Neural cell (in vitro differentiated cells): ENCODE measurements around the gene PLD6. TPM values are rescaled to one million over a fixed set of nuclear protein-coding genes. Genes with fewer than 3 reads are reported as not detected.

Experiments
- H2AFZ ChIP-seq: fragments of 200-600, 300-800 bp; sonication (generic), shearing (Covaris generic); 2 replicates; pipeline ENCODE4 v1.6.0; 2014; ENCODE audit warnings: low read depth, mild to moderate bottlenecking, antibody characterized with exemption, low read length, moderate library complexity
- H3F3A ChIP-seq: fragments of 200-600 bp; shearing (Covaris generic); 2 replicates; pipeline ENCODE4 v1.6.1; 2016; ENCODE audit warnings: mild to moderate bottlenecking, moderate library complexity, mixed read lengths, antibody characterized with exemption, low read length; ENCODE audit not compliant: insufficient read depth, poor library complexity, severe bottlenecking
- H3K27ac ChIP-seq: fragments of 200-600, 300-800 bp; sonication (generic), shearing (Covaris generic); 2 replicates; pipeline ENCODE4 v1.5.1; 2014; ENCODE audit warnings: mild to moderate bottlenecking, low read length, moderate library complexity
- H3K27me3 ChIP-seq: fragments of 300-800, 200-600 bp; sonication (generic), shearing (Covaris generic); 2 replicates; pipeline ENCODE4 v1.6.0; 2014; ENCODE audit warnings: mild to moderate bottlenecking, low read depth, low read length, moderate library complexity; ENCODE audit not compliant: insufficient read depth
- H3K36me3 ChIP-seq: fragments of 300-800, 200-600 bp; sonication (generic), shearing (Covaris generic); 2 replicates; pipeline ENCODE4 v1.5.1; 2014; ENCODE audit warnings: mild to moderate bottlenecking, antibody characterized with exemption, low read length, moderate library complexity; ENCODE audit not compliant: insufficient read depth
- H3K4me2 ChIP-seq: fragments of 300-800, 200-600 bp; sonication (generic), shearing (Covaris generic); 2 replicates; pipeline ENCODE4 v1.6.0; 2014; ENCODE audit warnings: mild to moderate bottlenecking, low read length
- H3K4me3 ChIP-seq: fragments of 300-800, 200-600 bp; sonication (generic), shearing (Covaris generic); 2 replicates; pipeline ENCODE4 v1.5.1; 2014; ENCODE audit warnings: mild to moderate bottlenecking, low read length, moderate library complexity
- H3K79me2 ChIP-seq: fragments of 200-600 bp; shearing (Covaris generic); replicated peaks from 2 replicates; pipeline ENCODE4 v1.6.0; 2014; ENCODE audit warnings: mild to moderate bottlenecking, low read length, moderate library complexity; ENCODE audit not compliant: insufficient read depth
- H3K9ac ChIP-seq: fragments of 300-800, 200-600 bp; sonication (generic), shearing (Covaris generic); 2 replicates; pipeline ENCODE4 v1.6.1; 2016; ENCODE audit warnings: mild to moderate bottlenecking, low read length, mixed read lengths
- H3K9me2 ChIP-seq: fragments of 200-600 bp; shearing (Covaris generic); 2 replicates; pipeline ENCODE4 v1.6.1; 2016; ENCODE audit warnings: mild to moderate bottlenecking, low read length, mixed read lengths; ENCODE audit not compliant: insufficient read depth
- H3K9me3 ChIP-seq: fragments of 200-600, 300-800 bp; sonication (generic), shearing (Covaris generic); 2 replicates; pipeline ENCODE4 v1.6.1; 2016; ENCODE audit warnings: mild to moderate bottlenecking, mixed run types, low read length, moderate library complexity, mixed read lengths
- H4K20me1 ChIP-seq: fragments of 200-600 bp; shearing (Covaris generic); 2 replicates; pipeline ENCODE4 v1.6.1; 2016; ENCODE audit warnings: mild to moderate bottlenecking, mixed run types; ENCODE audit not compliant: insufficient read depth
- CTCF ChIP-seq: fragments of 450-650 bp; IDR thresholded peaks from 2 replicates; pipeline ENCODE4 v1.5.1; 2014; ENCODE audit warnings: antibody characterized with exemption, mild to moderate bottlenecking, moderate library complexity; ENCODE audit not compliant: poor library complexity, severe bottlenecking
- EP300 ChIP-seq: fragments of 450-650 bp; conservative IDR thresholded peaks from 2 replicates; pipeline ENCODE4 v1.6.1; 2014; ENCODE audit warnings: antibody characterized with exemption, mild to moderate bottlenecking, moderate library complexity; ENCODE audit not compliant: poor library complexity, severe bottlenecking
- EZH2 ChIP-seq: fragments of 200-600, 300-800 bp; shearing (Covaris generic), sonication (generic); IDR thresholded peaks from 2 replicates; pipeline ENCODE4 v1.6.1; 2014; ENCODE audit warnings: antibody characterized with exemption, low read length, borderline replicate concordance, mild to moderate bottlenecking; ENCODE audit not compliant: insufficient read depth, poor library complexity, severe bottlenecking
- MXI1 ChIP-seq: fragments of 450-650 bp; conservative IDR thresholded peaks from 2 replicates; pipeline ENCODE4 v1.6.1; 2014; ENCODE audit warnings: antibody characterized with exemption, mild to moderate bottlenecking; ENCODE audit not compliant: poor library complexity, severe bottlenecking
- POLR2AphosphoS5 ChIP-seq: IDR thresholded peaks from 2 replicates; pipeline ENCODE4 v1.6.1; 2012
- RAD21 ChIP-seq: fragments of 450-650 bp; conservative IDR thresholded peaks from 2 replicates; pipeline ENCODE4 v1.6.1; 2014; ENCODE audit warnings: antibody characterized with exemption, mild to moderate bottlenecking, moderate library complexity
- REST ChIP-seq: IDR thresholded peaks from 2 replicates; pipeline ENCODE4 v1.6.1; 2012; ENCODE audit warnings: borderline replicate concordance
- SMC3 ChIP-seq: fragments of 450-650 bp; conservative IDR thresholded peaks from 2 replicates; pipeline ENCODE4 v1.6.1; 2014; ENCODE audit warnings: antibody characterized with exemption, mild to moderate bottlenecking, moderate library complexity; ENCODE audit not compliant: poor library complexity
- TAF1 ChIP-seq: IDR thresholded peaks from 2 replicates; pipeline ENCODE4 v1.6.1; 2012; ENCODE audit warnings: low read depth
- polyA plus RNA-seq: library from polyadenylated mRNA; depleted of rRNA; stranded (reverse); fragments of >200 nt; gene quantifications from 2 replicates; pipeline ENCODE4 v1.2.3, GENCODE V29; 2014

Gene PLD6
- polyA plus RNA-seq, 1 donor from 2014 or later: 2.0 TPM

- Histone ChIP-seq H2AFZ (no peak overlapping the region), H3K4me2 (no peak overlapping the region), H3K79me2 (no peaks in the 10 kb centered on the region), H3K4me3 (no peak overlapping the region), H3K36me3 (peaks cover 16% of the 10 kb centered on the region), H3K27ac (no peak overlapping the region), H3K27me3 (no peaks in the 10 kb centered on the region), H3K9me3 (no peaks in the 10 kb centered on the region), H3F3A (no peaks in the 10 kb centered on the region), H4K20me1 (no peaks in the 10 kb centered on the region), H3K9me2 (no peaks in the 10 kb centered on the region), H3K9ac (no peak overlapping the region)
- no peak for TF ChIP-seq MXI1
- no peak for TF ChIP-seq EP300
- no peak for TF ChIP-seq CTCF
These were observed 26.0 kb downstream of the PLD6 start for GRCh38 chr17:17180141-17180603.

GRCh38 chr17:17179371-17179827 is 26.7 kb downstream of the PLD6 start:
- H3K27me3 ChIP-seq: no peaks in the 10 kb centered on the region
- TF ChIP-seq CTCF (no peak), EP300 (no peak), RAD21 (no peak), MXI1 (no peak), SMC3 (no peak), EZH2 (no peak), TAF1 (no peak), POLR2AphosphoS5 (no peak), REST (no peak)
- no peaks in the 10 kb centered on the region for H3K9me2 ChIP-seq
- no peak overlapping the region for H3K27ac ChIP-seq
- H3F3A ChIP-seq: no peaks in the 10 kb centered on the region
- H4K20me1 ChIP-seq: no peaks in the 10 kb centered on the region
- H3K9ac ChIP-seq: no peak overlapping the region
- no peak overlapping the region for H2AFZ ChIP-seq
- no peak overlapping the region for H3K4me3 ChIP-seq
- peaks cover 16% of the 10 kb centered on the region for H3K36me3 ChIP-seq
- no peaks in the 10 kb centered on the region for H3K9me3 ChIP-seq
- no peaks in the 10 kb centered on the region for H3K79me2 ChIP-seq
- H3K4me2 ChIP-seq: no peak overlapping the region
